Endothelial cell of umbilical vein (primary cell): ENCODE measurements around the gene PTCD1. TPM values are rescaled to one million over a fixed set of nuclear protein-coding genes. Genes with fewer than 3 reads are reported as not detected.

ENCODE experiments used
- BruUV-seq: library from RNA; stranded (reverse); fragments of 400-500 nt; replicated peaks from 2 replicates; lab custom pipeline; 2021; lab: Mats Ljungman, UMichigan
- CTCF ChIA-PET: fragments of 300-600, 350-600 bp; sonication (Branson Sonifier 250); formaldehyde crosslinking; loops from one replicate; lab custom pipeline; 2021; ENCODE audit warnings: antibody characterized with exemption, inconsistent platforms; lab: Charles Lee
- POLR2A ChIA-PET: fragments of 300-600, 350-600 bp; sonication (Branson Sonifier 250); formaldehyde crosslinking; loops from one replicate; lab custom pipeline; 2021; ENCODE audit warnings: antibody characterized with exemption, inconsistent platforms; lab: Charles Lee
- DNase-seq: peaks from one replicate; pipeline ENCODE4 v3.0.0-alpha.2; 2011; ENCODE audit warnings: low read depth, low spot score
- FAIRE-seq: peaks from 2 replicates; lab custom pipeline; 2011; peaks lifted over from hg19 to GRCh38; lab: Jason Lieb, UNC
- H2AFZ ChIP-seq: 2 replicates; pipeline ENCODE4 v1.6.0; 2012; ENCODE audit warnings: low read depth, low read length, control low read depth, inconsistent platforms
- H3K27ac ChIP-seq: 2 replicates; pipeline ENCODE4 v1.5.1; 2011; ENCODE audit warnings: low read depth, mild to moderate bottlenecking, control low read depth, low read length, moderate library complexity; ENCODE audit not compliant: insufficient read depth
- H3K27me3 ChIP-seq, 2 experiments: 2 replicates each; pipeline versions ENCODE4 v1.6.0 to v1.6.1; 2011; ENCODE audit warnings: low read length in 2 of 2, mixed read lengths in 1 of 2; ENCODE audit not compliant: control insufficient read depth in 2 of 2, insufficient read depth in 2 of 2
- H3K36me3 ChIP-seq, 2 experiments: 2 replicates in 1 of 2; 3 replicates in 1 of 2; pipeline ENCODE4 v1.5.1; 2011; ENCODE audit warnings: low read length in 2 of 2, mild to moderate bottlenecking in 1 of 2, moderate library complexity in 1 of 2; ENCODE audit not compliant: control insufficient read depth in 2 of 2, insufficient read depth in 2 of 2; ENCODE audit errors: extremely low read depth in 1 of 2
- H3K4me1 ChIP-seq: 3 replicates; pipeline ENCODE4 v1.5.1; 2011; ENCODE audit warnings: mild to moderate bottlenecking, low read length; ENCODE audit not compliant: control insufficient read depth, insufficient read depth; ENCODE audit errors: extremely low read depth
- H3K4me2 ChIP-seq: 2 replicates; pipeline ENCODE4 v1.6.1; 2011; ENCODE audit warnings: low read length, control low read depth, mixed read lengths; ENCODE audit not compliant: insufficient read depth
- H3K4me3 ChIP-seq, 3 experiments: fragments of 200-600 bp in 1 of 3; sonication (generic), shearing (Covaris generic) in 1 of 3; replicated peaks in 1 of 3; 2 replicates each; pipeline ENCODE4 v1.5.1; 2011 to 2016; ENCODE audit warnings: control low read depth in 3 of 3, low read length in 3 of 3, mild to moderate bottlenecking in 2 of 3, inconsistent platforms in 1 of 3, low read depth in 1 of 3, moderate library complexity in 1 of 3; ENCODE audit not compliant: insufficient read depth in 1 of 3
- H3K79me2 ChIP-seq: 2 replicates; pipeline ENCODE4 v1.6.0; 2012; ENCODE audit warnings: low read length, inconsistent platforms; ENCODE audit not compliant: control insufficient read depth, insufficient read depth
- H3K9ac ChIP-seq: replicated peaks from 2 replicates; pipeline ENCODE3; 2011; ENCODE audit warnings: low read length, control low read depth; ENCODE audit not compliant: insufficient read depth; ENCODE audit errors: extremely low read depth
- H3K9me1 ChIP-seq: replicated peaks from 3 replicates; pipeline ENCODE4 v1.6.0; 2011; ENCODE audit warnings: mild to moderate bottlenecking, low read length; ENCODE audit not compliant: control insufficient read depth, insufficient read depth; ENCODE audit errors: extremely low read depth
- H3K9me3 ChIP-seq: replicated peaks from 2 replicates; pipeline ENCODE4 v1.5.1; 2012; ENCODE audit warnings: low read length, inconsistent platforms; ENCODE audit not compliant: control insufficient read depth, insufficient read depth
- H4K20me1 ChIP-seq: replicated peaks from 2 replicates; pipeline ENCODE3; 2011; ENCODE audit warnings: mild to moderate bottlenecking, low read length; ENCODE audit not compliant: control insufficient read depth, insufficient read depth; ENCODE audit errors: extremely low read depth
- GATA2 ChIP-seq: IDR thresholded peaks from 2 replicates; pipeline ENCODE4 v1.7.0; 2011; ENCODE audit warnings: low read depth, mild to moderate bottlenecking, moderate library complexity, mixed read lengths, low read length; ENCODE audit not compliant: insufficient read length, insufficient read depth
- JUN ChIP-seq: IDR thresholded peaks from 2 replicates; pipeline ENCODE4 v1.6.1; 2011; ENCODE audit warnings: borderline replicate concordance, low read depth; ENCODE audit not compliant: insufficient read length, insufficient read depth
- MYC ChIP-seq: IDR thresholded peaks from one replicate; pipeline ENCODE4 v1.6.1; 2011; ENCODE audit warnings: mild to moderate bottlenecking, low read depth, low read length
- POLR2AphosphoS5 ChIP-seq: IDR thresholded peaks from 2 replicates; pipeline ENCODE4 v1.6.1; 2012; ENCODE audit warnings: low read depth, mild to moderate bottlenecking, control low read depth, low read length, moderate library complexity; ENCODE audit not compliant: insufficient read depth
- dilution Hi-C: fragments of 300-500 bp; cut with MboI; formaldehyde crosslinking; loops from one replicate; pipeline ENCODE4 v1.15.0; 2019; ENCODE audit warnings: low sequenced_read_pairs; ENCODE audit not compliant: extremely low pct_ligation_motif_present
- intact Hi-C: fragments of 100-400 bp; cut with micrococcal nuclease; formaldehyde crosslinking; loops from one replicate; pipeline ENCODE4 v1.10.0; 2022
- polyA plus RNA-seq, 4 experiments: library from polyadenylated mRNA; depleted of rRNA in 3 of 4; stranded (reverse) in 3 of 4; unstranded in 1 of 4; fragments of >200 nt; gene quantifications; 2 replicates each; pipeline versions ENCODE4 v1.2.1 to v1.2.3, GENCODE V29; 2011 to 2012; ENCODE audit warnings: missing spikeins in 1 of 4
- total RNA-seq: library from RNA; stranded (reverse); gene quantifications from 2 replicates; pipeline ENCODE4 v1.2.3, GENCODE V29; 2021
- TF ChIP-seq, protein P1 (sequence below): IDR thresholded peaks from 2 replicates; pipeline ENCODE4 v1.6.1; 2011; ENCODE audit not compliant: insufficient read depth, insufficient read length
- TF ChIP-seq, protein P2 (sequence below), 2 donors: IDR thresholded peaks; 1 replicate in 1 of 2; 2 replicates in 1 of 2; pipeline ENCODE4 v1.5.1; 2011; ENCODE audit warnings: low read length in 2 of 2, mild to moderate bottlenecking in 2 of 2, moderate library complexity in 2 of 2, control low read depth in 1 of 2, inconsistent platforms in 1 of 2, low read depth in 1 of 2; ENCODE audit not compliant: insufficient read depth in 1 of 2; ENCODE audit errors: extremely low read depth in 1 of 2

PTCD1 gene
- total and polyA plus RNA-seq, 2 donors (not counting 3 experiments of a cell fraction or from before 2014, with no cell fraction given) = 3.8 to 9.6 TPM

- H3K9ac ChIP-seq = no peak overlapping the region
- no peak overlapping the region for H2AFZ ChIP-seq
- TF ChIP-seq MYC (no peak), GATA2 (no peak), JUN (no peak)
- TF ChIP-seq, protein P1, sequence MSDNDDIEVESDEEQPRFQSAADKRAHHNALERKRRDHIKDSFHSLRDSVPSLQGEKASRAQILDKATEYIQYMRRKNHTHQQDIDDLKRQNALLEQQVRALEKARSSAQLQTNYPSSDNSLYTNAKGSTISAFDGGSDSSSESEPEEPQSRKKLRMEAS = no peak
- H3K27ac ChIP-seq = no peak overlapping the region
- no peak for FAIRE-seq
- intact Hi-C loops (no loop called here), dilution Hi-C loops (no loop called here)
- POLR2A ChIA-PET = no interaction called here
- CTCF ChIA-PET = interaction anchor here (1.1 to 2.3 kb wide), 2 partner anchors 14 to 156 kb away, joined by 4 to 8 read pairs; partner anchors contain the start of gene ZSCAN25
- H3K36me3 ChIP-seq = peaks cover 3 to 36% of the 10 kb centered on the region in 2 experiments
- H4K20me1 ChIP-seq = no peaks in the 10 kb centered on the region
- H3K4me1 ChIP-seq = peaks cover 9% of the 10 kb centered on the region
- no peaks in the 10 kb centered on the region for H3K9me1 ChIP-seq
- no TSS peak for BruUV-seq
- no peak overlapping the region for H3K4me3 ChIP-seq
- no peak overlapping the region for H3K4me2 ChIP-seq
- H3K9me3 ChIP-seq = no peaks in the 10 kb centered on the region
- peaks cover 72% of the 10 kb centered on the region for H3K79me2 ChIP-seq
- no peak for DNase-seq
- H3K27me3 ChIP-seq = no peaks in the 10 kb centered on the region
Observed at GRCh38 chr7:99460651-99461050, 22.1 kb upstream of the PTCD1 start.

DNA sequence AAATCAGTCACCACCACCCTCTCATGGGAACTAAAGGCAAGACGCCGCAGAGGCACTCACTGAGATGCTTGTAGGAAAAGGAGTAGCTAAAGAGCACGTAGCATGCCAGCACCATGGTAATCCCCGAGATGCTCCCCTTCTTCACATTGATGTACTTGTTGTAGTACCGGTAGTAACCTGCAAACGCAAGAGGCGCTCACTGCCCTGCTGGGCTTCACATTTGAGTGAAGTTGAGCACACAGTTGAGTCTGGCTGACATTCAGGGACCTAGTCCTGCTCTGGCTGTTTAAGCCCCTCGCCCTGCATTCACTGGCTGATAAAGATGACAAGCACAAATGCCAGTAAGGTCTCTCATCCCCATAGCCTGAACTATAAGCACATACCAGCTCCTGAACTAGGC is 20.5 kb upstream of the PTCD1 start:
- peaks cover 3 to 42% of the 10 kb centered on the region in 2 experiments for H3K36me3 ChIP-seq
- BruUV-seq = no TSS peak
- no peaks in the 10 kb centered on the region for H3K27me3 ChIP-seq
- intact Hi-C loops (no loop called here), dilution Hi-C loops (no loop called here)
- TF ChIP-seq, protein P1 = no peak
- TF ChIP-seq, protein P2, sequence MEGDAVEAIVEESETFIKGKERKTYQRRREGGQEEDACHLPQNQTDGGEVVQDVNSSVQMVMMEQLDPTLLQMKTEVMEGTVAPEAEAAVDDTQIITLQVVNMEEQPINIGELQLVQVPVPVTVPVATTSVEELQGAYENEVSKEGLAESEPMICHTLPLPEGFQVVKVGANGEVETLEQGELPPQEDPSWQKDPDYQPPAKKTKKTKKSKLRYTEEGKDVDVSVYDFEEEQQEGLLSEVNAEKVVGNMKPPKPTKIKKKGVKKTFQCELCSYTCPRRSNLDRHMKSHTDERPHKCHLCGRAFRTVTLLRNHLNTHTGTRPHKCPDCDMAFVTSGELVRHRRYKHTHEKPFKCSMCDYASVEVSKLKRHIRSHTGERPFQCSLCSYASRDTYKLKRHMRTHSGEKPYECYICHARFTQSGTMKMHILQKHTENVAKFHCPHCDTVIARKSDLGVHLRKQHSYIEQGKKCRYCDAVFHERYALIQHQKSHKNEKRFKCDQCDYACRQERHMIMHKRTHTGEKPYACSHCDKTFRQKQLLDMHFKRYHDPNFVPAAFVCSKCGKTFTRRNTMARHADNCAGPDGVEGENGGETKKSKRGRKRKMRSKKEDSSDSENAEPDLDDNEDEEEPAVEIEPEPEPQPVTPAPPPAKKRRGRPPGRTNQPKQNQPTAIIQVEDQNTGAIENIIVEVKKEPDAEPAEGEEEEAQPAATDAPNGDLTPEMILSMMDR (IDR thresholded peaks at IDR 0.05; ENCODE audit: extremely low read depth in 1 of 2, insufficient read depth in 1 of 2, low read depth in 1 of 2, low read length in 2 of 2) = peak; percentile 25 to 27
- TF ChIP-seq POLR2AphosphoS5 = peak; percentile 5
- H3K9me3 ChIP-seq = no peaks in the 10 kb centered on the region
- no peaks in the 10 kb centered on the region for H4K20me1 ChIP-seq
- no peaks in the 10 kb centered on the region for H3K4me1 ChIP-seq
- DNase-seq = peak; percentile 17
- no peaks in the 10 kb centered on the region for H3K9me1 ChIP-seq
- CTCF ChIA-PET = interaction anchor here (0.6 to 2.3 kb wide), 2 partner anchors 152 to 157 kb away, joined by 3 to 8 read pairs; partner anchors contain the start of gene ZSCAN25
- no peak overlapping the region for H3K4me2 ChIP-seq
- H3K79me2 ChIP-seq = peaks cover 57% of the 10 kb centered on the region
- no peak overlapping the region for H3K27ac ChIP-seq
- no peak overlapping the region for H2AFZ ChIP-seq
- POLR2A ChIA-PET = no interaction called here
- no peak overlapping the region for H3K9ac ChIP-seq
- H3K4me3 ChIP-seq = no peak overlapping the region
- FAIRE-seq = peak; percentile 40
